RWPE1 (cell line): Measurements from ENCODE around the gene MMAB.

ENCODE experiments used
- CTCF ChIA-PET: fragments of 350-600 bp; sonication (Branson Sonifier 250); formaldehyde crosslinking; extraction: SDS; loops from one replicate; lab custom pipeline; 2021; lab: Yijun Ruan, JAX
- POLR2A ChIA-PET: fragments of 400-600 bp; formaldehyde crosslinking; extraction: SDS; loops from one replicate; lab custom pipeline; 2020; ENCODE audit warnings: antibody characterized with exemption; ENCODE audit not compliant: low non-redundant PET; lab: Yijun Ruan, JAX
- DNase-seq: peaks from one replicate; pipeline ENCODE4 v3.0.0; 2012; ENCODE audit warnings: low spot score
- H3K27ac ChIP-seq: fragments of 450-650 bp; 2 replicates; pipeline ENCODE4 v1.5.1; 2017
- TF ChIP-seq, protein P1 (sequence below): fragments of 450-650 bp; conservative IDR thresholded peaks from 2 replicates; pipeline ENCODE4 v1.5.1; 2017; ENCODE audit warnings: low read depth, mild to moderate bottlenecking

The MMAB gene

GRCh38 chr12:109598428-109598854 is 25.1 kb upstream of the MMAB start:
- TF ChIP-seq, protein P1, sequence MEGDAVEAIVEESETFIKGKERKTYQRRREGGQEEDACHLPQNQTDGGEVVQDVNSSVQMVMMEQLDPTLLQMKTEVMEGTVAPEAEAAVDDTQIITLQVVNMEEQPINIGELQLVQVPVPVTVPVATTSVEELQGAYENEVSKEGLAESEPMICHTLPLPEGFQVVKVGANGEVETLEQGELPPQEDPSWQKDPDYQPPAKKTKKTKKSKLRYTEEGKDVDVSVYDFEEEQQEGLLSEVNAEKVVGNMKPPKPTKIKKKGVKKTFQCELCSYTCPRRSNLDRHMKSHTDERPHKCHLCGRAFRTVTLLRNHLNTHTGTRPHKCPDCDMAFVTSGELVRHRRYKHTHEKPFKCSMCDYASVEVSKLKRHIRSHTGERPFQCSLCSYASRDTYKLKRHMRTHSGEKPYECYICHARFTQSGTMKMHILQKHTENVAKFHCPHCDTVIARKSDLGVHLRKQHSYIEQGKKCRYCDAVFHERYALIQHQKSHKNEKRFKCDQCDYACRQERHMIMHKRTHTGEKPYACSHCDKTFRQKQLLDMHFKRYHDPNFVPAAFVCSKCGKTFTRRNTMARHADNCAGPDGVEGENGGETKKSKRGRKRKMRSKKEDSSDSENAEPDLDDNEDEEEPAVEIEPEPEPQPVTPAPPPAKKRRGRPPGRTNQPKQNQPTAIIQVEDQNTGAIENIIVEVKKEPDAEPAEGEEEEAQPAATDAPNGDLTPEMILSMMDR = no peak
- CTCF ChIA-PET = interaction anchor here (0.6 to 3.4 kb wide), 24 partner anchors 8 to 261 kb away, joined by 3 to 22 read pairs (median 4); no protein-coding TSS in a partner anchor
- DNase-seq = no peak
- H3K27ac ChIP-seq = peak overlapping the region; percentile 52
- POLR2A ChIA-PET = interaction anchor here (1.1 kb wide), 1 partner anchor 116 kb away, joined by 4 read pairs; no protein-coding TSS in a partner anchor

- ChIA-PET POLR2A (interaction anchor here (0.5 to 1.1 kb wide), 2 partner anchors 116 to 193 kb away, joined by 4 to 5 read pairs; no protein-coding TSS in a partner anchor), CTCF (interaction anchor here (0.5 to 3.4 kb wide), 35 partner anchors 8 to 453 kb away, joined by 3 to 22 read pairs (median 4); no protein-coding TSS in a partner anchor)
- peak overlapping the region; percentile 52 for H3K27ac ChIP-seq
- peak; percentile 86 for DNase-seq
- TF ChIP-seq, protein P1 = peak; percentile 95
These were observed 24.6 kb upstream of the MMAB start for GRCh38 chr12:109597795-109598427.

- ChIA-PET CTCF (interaction anchor here (0.6 to 3.4 kb wide), 27 partner anchors 9 to 452 kb away, joined by 3 to 22 read pairs (median 4); no protein-coding TSS in a partner anchor), POLR2A (interaction anchor here (0.5 to 1.1 kb wide), 2 partner anchors 117 to 194 kb away, joined by 4 to 5 read pairs; no protein-coding TSS in a partner anchor)
- H3K27ac ChIP-seq = peak overlapping the region; percentile 52
- no peak for DNase-seq
- TF ChIP-seq, protein P1 = no peak
These were observed 24.1 kb upstream of the MMAB start for GRCh38 chr12:109597414-109597794.

DNA sequence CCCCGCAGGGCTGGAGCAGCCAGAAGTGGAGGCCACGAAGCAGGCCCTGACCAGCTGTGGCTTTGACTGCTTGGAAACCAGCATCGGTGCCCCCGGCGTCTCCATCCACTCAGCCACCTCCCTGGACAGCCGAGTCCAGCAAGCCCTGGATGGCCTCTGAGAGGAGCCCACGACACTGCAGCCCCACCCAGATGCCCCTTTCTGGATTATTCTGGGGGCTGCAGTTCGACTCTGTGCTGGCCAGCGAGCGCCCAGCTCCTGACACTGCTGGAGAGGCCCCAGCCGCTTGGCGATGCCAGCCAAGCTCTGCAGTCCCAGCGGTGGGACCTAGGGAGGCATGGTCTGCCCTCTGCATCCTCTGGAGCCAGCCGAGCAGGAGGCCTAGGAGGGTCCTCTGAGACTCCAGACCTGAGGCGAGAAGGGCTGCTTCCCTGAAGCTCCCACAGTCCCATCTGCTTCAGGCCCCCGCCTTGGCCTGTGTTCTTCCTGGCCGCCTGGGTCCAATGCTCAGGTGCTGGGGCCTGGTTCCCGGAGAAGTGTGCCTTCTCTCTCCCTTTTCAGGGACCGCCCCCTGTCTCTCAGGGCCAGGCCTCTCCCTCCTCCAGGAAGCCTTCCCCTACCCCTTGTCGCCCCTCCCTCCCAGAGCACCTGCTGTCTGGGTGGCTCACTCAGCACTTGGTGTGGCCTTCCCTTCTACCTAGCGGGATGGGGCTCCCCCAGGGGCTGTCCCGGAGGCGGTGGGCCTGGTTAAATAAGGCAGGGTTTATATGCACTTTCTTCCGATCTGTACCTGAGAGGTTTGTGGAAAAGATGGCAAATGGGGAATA is 23.3 kb upstream of the MMAB start:
- CTCF ChIA-PET = interaction anchor here (0.6 to 3.4 kb wide), 17 partner anchors 9 to 263 kb away, joined by 3 to 22 read pairs (median 4); no protein-coding TSS in a partner anchor
- no peak for DNase-seq
- H3K27ac ChIP-seq = peak overlapping the region; percentile 52
- POLR2A ChIA-PET = no interaction called here
- TF ChIP-seq, protein P1 = no peak

DNA sequence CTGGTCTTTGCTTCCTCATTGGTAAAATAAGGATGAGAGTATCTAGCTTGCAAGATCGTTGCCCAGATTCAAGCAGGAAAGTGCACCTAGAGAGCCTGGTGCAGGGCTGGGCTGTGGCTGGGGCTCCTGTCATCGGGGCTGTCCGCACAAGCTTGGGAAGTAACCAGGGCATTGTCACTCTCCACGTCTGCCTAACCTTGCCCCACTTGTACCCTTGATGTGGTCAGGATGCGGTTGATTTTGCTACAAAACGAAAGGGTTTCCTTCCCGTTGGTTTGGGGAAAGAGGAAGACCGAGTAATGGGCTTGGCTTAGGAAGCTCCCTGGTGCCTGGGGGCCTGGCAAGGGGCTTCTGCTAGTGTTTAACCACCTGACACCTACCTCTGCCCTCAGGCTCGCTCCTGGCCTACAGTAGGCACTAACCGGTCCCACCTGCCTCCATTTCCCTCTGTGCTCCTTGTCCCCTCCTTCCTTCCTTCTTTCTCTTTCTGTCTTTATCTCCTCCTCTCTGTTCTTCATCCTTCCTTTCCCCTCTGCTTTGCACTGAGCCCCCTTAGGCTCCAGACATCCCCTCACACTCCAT is 22.1 kb upstream of the MMAB start:
- ChIA-PET CTCF (interaction anchor here (3.4 kb wide), 1 partner anchor 181 kb away, joined by 22 read pairs; no protein-coding TSS in a partner anchor), POLR2A (no interaction called here)
- TF ChIP-seq, protein P1 = no peak
- no peak for DNase-seq
- peak overlapping the region; percentile 52 for H3K27ac ChIP-seq
